ENCODE results near the gene MYOZ1. TPM values are rescaled to one million over a fixed set of nuclear protein-coding genes. Genes with fewer than 3 reads are reported as not detected.

Gene MYOZ1
- polyA plus RNA-seq, 1 of the 3 experiments (the other 2 are of a cell fraction): 0.26 TPM

- TF ChIP-seq PBX3 (IDR thresholded peaks at IDR 0.05): no peak
- TF ChIP-seq REST (IDR thresholded peaks at IDR 0.05; ENCODE audit: low read depth, low read length): no peak
- no peak for TF ChIP-seq IRF3 (IDR thresholded peaks at IDR 0.05; ENCODE audit: low read depth, low read length)
- no peak for TF ChIP-seq CHD2 (IDR thresholded peaks at IDR 0.05; ENCODE audit: low read length, partially characterized antibody)
Observed at GRCh38 chr10:73653195-73653594, 11.9 kb upstream of the MYOZ1 start (continued).

GRCh38 chr10:73650537-73651331, 9.5 kb upstream of the MYOZ1 start:
- no peaks in the 10 kb centered on the region for H3K79me2 ChIP-seq (ENCODE audit: insufficient read depth)
- ChIA-PET POLR2A (interaction anchor here (0.6 kb wide), 1 partner anchor 311 kb away, joined by 4 read pairs; no protein-coding TSS in a partner anchor), CTCF (interaction anchor here (17.2 kb wide), 1 partner anchor 121 kb away, joined by 216 read pairs; no protein-coding TSS in a partner anchor)
- no peak overlapping the region for H3K27ac ChIP-seq (ENCODE audit: low read depth in 2 of 2, low read length in 1 of 2)
- H3F3A ChIP-seq (replicated peaks; ENCODE audit: insufficient read depth): no peaks in the 10 kb centered on the region
- no peaks in the 10 kb centered on the region for H3K9me3 ChIP-seq
- no peaks in the 10 kb centered on the region for H3K27me3 ChIP-seq (ENCODE audit: insufficient read depth)
- no peaks in the 10 kb centered on the region for H3K9me2 ChIP-seq
- H3K9ac ChIP-seq: no peak overlapping the region
- H3K4me2 ChIP-seq: no peak overlapping the region
- H4K20me1 ChIP-seq (ENCODE audit: insufficient read depth): no peaks in the 10 kb centered on the region
- H3K4me1 ChIP-seq (ENCODE audit: control insufficient read depth in 1 of 2, insufficient read depth in 2 of 2, low read depth in 1 of 2, low read length in 1 of 2): peaks cover 4 to 16% of the 10 kb centered on the region in 2 experiments; a peak in 1 of 4 replicates
- H3K4me3 ChIP-seq (ENCODE audit: low read depth in 2 of 2, low read length in 1 of 2): no peak overlapping the region
- no peaks in the 10 kb centered on the region for H3K36me3 ChIP-seq (replicated peaks in 1 of 2; ENCODE audit: control insufficient read depth in 1 of 2, insufficient read depth in 2 of 2, low read length in 1 of 2)
- H2AFZ ChIP-seq (ENCODE audit: low read depth): no peak overlapping the region
- DNase-seq: no peak
- WGBS (ENCODE audit: low lambda C conversion rate): 80% methylated on average over 4 of the region's 5 CpGs
- TF ChIP-seq CTCF (IDR thresholded peaks at IDR 0.05) (no peak), RFX5 (IDR thresholded peaks at IDR 0.05; ENCODE audit: low read length) (no peak), GATA2 (CRISPR knock-in tag; IDR thresholded peaks at IDR 0.05) (no peak), PBX3 (IDR thresholded peaks at IDR 0.05) (no peak), TEAD4 (IDR thresholded peaks at IDR 0.05; ENCODE audit: borderline replicate concordance, insufficient read depth) (no peak), MAX (IDR thresholded peaks at IDR 0.05; ENCODE audit: low read depth) (no peak), REST (IDR thresholded peaks at IDR 0.05; ENCODE audit: low read depth, low read length) (no peak), NRF1 (IDR thresholded peaks at IDR 0.05; ENCODE audit: low read depth, low read length) (no peak), TCF12 (IDR thresholded peaks at IDR 0.05) (no peak), RAD21 (IDR thresholded peaks at IDR 0.05; ENCODE audit: low read length) (no peak), ELF1 (IDR thresholded peaks at IDR 0.05) (no peak), SIN3A (IDR thresholded peaks at IDR 0.05; ENCODE audit: borderline replicate concordance, low read depth, low read length) (no peak), RCOR1 (IDR thresholded peaks at IDR 0.05; ENCODE audit: low read length) (no peak)
